Iris pigment epithelial cell (primary cell): ENCODE measurements around the gene IL3.

Experiments
- DNase-seq: peaks from one replicate; pipeline ENCODE4 v3.0.0-alpha.2; 2011; ENCODE audit warnings: low read depth

IL3 gene

DNA sequence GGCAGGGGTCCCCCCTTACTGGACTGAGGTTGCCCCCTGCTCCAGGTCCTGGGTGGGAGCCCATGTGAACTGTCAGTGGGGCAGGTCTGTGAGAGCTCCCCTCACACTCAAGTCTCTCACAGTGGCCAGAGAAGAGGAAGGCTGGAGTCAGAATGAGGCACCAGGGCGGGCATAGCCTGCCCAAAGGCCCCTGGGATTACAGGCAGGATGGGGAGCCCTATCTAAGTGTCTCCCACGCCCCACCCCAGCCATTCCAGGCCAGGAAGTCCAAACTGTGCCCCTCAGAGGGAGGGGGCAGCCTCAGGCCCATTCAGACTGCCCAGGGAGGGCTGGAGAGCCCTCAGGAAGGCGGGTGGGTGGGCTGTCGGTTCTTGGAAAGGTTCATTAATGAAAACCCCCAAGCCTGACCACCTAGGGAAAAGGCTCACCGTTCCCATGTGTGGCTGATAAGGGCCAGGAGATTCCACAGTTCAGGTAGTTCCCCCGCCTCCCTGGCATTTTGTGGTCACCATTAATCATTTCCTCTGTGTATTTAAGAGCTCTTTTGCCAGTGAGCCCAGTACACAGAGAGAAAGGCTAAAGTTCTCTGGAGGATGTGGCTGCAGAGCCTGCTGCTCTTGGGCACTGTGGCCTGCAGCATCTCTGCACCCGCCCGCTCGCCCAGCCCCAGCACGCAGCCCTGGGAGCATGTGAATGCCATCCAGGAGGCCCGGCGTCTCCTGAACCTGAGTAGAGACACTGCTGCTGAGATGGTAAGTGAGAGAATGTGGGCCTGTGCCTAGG is 13.0 kb downstream of the IL3 start, which contains the start of gene CSF2:
CSF2 (plus strand) TSS at position 559 of the 783 bp plus-strand sequence; CDS start at position 594, 35 bp downstream.
- DNase-seq = peak; percentile 59

DNA sequence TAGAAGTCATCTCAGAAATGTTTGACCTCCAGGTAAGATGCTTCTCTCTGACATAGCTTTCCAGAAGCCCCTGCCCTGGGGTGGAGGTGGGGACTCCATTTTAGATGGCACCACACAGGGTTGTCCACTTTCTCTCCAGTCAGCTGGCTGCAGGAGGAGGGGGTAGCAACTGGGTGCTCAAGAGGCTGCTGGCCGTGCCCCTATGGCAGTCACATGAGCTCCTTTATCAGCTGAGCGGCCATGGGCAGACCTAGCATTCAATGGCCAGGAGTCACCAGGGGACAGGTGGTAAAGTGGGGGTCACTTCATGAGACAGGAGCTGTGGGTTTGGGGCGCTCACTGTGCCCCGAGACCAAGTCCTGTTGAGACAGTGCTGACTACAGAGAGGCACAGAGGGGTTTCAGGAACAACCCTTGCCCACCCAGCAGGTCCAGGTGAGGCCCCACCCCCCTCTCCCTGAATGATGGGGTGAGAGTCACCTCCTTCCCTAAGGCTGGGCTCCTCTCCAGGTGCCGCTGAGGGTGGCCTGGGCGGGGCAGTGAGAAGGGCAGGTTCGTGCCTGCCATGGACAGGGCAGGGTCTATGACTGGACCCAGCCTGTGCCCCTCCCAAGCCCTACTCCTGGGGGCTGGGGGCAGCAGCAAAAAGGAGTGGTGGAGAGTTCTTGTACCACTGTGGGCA is 13.8 kb downstream of the IL3 start:
- DNase-seq = no peak

DNA sequence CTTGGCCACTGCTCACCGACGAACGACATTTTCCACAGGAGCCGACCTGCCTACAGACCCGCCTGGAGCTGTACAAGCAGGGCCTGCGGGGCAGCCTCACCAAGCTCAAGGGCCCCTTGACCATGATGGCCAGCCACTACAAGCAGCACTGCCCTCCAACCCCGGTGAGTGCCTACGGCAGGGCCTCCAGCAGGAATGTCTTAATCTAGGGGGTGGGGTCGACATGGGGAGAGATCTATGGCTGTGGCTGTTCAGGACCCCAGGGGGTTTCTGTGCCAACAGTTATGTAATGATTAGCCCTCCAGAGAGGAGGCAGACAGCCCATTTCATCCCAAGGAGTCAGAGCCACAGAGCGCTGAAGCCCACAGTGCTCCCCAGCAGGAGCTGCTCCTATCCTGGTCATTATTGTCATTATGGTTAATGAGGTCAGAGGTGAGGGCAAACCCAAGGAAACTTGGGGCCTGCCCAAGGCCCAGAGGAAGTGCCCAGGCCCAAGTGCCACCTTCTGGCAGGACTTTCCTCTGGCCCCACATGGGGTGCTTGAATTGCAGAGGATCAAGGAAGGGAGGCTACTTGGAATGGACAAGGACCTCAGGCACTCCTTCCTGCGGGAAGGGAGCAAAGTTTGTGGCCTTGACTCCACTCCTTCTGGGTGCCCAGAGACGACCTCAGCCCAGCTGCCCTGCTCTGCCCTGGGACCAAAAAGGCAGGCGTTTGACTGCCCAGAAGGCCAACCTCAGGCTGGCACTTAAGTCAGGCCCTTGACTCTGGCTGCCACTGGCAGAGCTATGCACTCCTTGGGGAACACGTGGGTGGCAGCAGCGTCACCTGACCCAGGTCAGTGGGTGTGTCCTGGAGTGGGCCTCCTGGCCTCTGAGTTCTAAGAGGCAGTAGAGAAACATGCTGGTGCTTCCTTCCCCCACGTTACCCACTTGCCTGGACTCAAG is 14.6 kb downstream of the IL3 start:
- no peak for DNase-seq

DNA sequence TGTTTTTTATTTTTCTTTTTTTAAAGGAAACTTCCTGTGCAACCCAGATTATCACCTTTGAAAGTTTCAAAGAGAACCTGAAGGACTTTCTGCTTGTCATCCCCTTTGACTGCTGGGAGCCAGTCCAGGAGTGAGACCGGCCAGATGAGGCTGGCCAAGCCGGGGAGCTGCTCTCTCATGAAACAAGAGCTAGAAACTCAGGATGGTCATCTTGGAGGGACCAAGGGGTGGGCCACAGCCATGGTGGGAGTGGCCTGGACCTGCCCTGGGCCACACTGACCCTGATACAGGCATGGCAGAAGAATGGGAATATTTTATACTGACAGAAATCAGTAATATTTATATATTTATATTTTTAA is 15.2 kb downstream of the IL3 start:
- no peak for DNase-seq

- DNase-seq = no peak
These were observed 15.9 kb downstream of the IL3 start for GRCh38 chr5:132076202-132076830.

DNA sequence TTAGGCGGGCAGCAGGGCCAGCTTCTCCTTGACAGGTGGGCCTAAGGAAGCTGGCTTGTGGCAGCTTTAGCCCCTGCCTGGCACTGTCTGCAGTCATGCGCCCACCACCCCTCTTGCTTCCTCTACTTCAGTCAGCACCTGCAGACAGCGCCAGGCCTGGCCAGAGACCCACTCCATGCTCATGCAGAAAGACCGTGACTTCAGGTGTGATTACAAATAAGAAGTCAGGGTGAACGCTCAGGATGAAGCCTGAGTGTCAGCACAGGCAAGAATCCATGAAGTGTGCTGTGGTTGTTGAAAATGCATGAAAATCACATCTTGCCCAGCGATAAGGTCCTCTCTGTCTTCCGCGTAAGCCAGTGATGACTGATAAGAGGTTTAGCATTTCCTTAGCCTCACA is 16.5 kb downstream of the IL3 start:
- no peak for DNase-seq

DNA sequence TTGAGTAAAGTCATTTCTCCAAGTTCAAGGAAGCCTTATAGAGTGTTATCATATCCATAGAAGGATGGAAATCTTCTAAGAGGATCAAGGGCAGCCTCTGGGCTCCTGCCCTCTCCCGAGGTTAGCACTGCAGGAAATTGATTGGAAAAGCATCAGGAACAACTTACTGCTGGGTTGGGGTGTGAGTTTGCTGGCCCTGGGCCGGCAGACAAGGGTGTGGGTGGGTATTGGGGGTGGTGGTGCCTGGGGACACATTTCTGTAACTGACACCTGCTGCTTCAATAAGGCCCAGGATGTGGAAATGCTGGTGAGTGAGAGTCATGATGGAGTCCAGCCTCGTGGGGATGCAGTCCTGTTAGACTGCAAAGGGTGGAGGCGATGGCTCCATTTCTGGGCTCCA is 18.6 kb downstream of the IL3 start:
- DNase-seq = no peak

GRCh38 chr5:132079619-132080018 is 19.2 kb downstream of the IL3 start:
- DNase-seq = no peak

DNA sequence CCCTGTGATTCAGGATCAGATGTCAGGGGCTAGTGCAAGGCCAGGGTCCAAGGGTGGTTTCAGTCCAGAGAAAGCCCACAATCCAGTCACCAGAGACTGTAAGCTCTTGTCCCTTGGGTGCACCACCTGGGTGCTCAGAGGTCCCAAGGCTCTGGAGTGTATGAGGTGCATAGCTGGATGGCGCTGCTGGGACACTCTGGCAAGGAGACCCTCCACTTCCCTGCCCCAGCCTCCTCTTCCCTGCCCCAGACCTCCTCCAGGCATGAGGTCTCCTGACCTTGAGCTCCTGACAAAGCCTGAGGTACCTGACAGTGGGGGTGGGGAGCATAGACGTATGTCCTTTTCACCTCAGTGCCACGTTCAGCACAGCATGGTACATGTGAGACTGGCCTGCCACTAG is 20.1 kb downstream of the IL3 start:
- DNase-seq = no peak

- DNase-seq = no peak
These were observed 21.0 kb downstream of the IL3 start for GRCh38 chr5:132081458-132081857.

GRCh38 chr5:132082329-132083023 is 22.0 kb downstream of the IL3 start:
- no peak for DNase-seq

DNA sequence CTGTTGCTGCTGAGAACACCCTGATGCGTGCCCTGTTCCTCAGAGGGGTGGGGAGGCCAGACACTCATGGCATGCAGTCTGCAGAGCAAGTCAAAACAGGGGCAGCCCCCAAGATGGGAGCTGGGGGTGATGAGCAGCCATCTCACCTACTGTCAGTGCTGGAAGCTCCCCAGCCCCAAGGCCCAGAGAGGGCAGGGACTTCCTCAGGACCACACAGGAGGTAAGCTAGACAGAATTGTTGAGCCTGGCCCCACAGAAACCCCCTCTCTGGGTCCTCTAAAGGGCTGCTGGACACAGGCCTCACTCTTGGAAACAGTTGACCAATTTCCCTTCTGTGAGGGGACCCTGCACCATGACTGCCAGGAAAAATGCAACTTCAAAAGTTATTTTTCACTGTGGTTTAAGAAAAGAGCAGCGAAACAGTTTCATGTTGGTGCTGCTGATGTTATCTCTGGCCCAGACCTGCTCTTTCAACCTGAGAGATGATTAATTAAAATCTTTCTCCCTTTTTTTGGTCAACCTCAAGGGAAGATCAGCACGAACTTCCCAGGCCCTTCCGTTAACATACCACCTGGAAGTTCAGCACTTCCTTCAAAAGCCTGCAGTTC is 22.7 kb downstream of the IL3 start:
- no peak for DNase-seq

GRCh38 chr5:132085686-132086085 is 25.2 kb downstream of the IL3 start:
- DNase-seq = no peak

DNA sequence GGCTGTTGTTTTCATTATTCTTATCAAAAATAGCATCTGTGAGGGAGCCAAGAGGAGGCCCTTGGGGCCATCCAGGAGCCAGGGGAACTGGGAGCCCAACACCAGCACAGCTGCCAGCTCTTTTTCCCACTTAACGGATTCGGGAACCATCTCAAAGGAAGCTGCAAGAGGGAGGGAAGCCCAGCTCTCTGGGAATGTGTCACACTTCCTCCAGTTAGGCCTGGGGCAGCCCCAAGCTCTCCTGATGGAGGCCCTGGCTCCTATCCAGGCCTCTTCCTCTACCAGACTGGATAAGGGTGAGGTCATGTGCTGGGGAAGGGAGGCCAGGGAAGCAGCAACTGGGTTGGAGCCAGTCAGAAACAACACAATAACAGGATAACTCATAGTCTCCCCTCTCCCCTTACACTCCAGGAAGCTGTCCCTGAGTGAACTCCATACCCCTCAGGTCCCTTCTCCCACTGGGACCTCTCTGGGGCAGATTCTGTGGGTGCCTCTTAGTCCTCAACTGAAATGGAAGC is 25.9 kb downstream of the IL3 start:
- DNase-seq = peak; percentile 91

DNA sequence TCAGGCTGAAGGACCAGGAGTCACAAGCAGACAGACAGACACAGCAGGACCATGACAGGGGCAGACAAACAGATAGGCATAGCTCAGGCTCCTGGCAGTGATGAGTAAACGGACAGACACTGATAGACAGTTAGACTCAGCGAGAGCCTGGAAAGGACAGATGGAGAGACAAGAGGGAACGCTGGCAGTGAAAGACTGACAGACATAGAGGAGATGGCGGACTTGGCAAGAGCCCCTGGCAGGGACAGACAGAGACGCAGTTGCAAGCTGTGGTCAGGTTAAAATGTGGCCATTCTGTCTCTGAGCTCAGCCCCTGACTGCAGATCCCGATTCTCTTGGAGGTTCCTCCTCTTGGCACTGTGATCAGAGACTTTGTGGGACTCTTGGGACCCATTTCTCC is 26.7 kb downstream of the IL3 start:
- DNase-seq = no peak

DNA sequence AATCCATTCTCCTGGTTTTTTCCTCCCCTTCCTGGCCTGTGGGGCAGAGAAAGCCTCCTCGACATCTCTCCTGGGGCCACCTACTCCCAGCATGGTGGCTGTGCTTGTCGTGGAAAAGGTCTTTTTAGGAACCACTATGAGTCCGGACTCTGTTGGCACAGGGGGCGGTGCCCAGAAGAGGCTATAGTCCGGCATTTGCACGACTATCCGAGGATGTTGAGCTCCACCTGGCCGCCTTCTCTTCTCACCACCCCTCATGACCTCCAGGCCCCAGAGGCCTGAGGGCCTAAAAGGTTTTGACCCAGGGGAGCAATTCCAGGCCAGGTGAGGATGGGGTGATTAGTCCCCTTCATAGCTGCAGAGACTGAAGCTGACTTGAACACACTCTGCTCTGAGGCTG is 27.2 kb downstream of the IL3 start:
- DNase-seq = no peak

GRCh38 chr5:132089363-132089762 is 28.9 kb downstream of the IL3 start:
- no peak for DNase-seq

DNA sequence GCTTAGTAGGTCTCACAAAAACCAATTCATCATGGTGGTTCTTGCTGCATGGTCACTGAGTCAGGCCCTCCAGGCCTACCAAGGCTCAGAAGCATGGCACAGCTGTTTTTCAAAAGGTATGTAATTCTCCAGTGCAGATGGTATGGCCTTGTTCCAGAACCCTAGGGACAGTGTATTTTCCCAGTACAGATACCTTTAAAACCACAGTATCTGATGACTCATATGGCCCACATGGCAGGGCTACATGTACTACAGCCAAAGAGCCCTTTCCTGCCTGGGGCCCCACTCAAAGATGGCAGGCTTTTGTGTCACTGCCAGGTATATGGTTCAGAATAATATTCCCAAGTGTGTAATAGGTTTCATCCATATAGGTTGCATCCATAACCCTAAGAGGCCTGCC is 29.7 kb downstream of the IL3 start:
- peak; percentile 80 for DNase-seq

- DNase-seq = no peak
These were observed 32.8 kb downstream of the IL3 start for GRCh38 chr5:132093271-132093670.

- peak; percentile 95 for DNase-seq
These were observed 34.1 kb downstream of the IL3 start for GRCh38 chr5:132094393-132095076.
